Vagina (tissue), 2 donors: ENCODE results near the gene CAMK2B.

Experiments
- POLR2A ChIP-seq, 2 donors: fragments of 450-650 bp; IDR thresholded peaks; one replicate each; pipeline ENCODE4 v1.6.1; 2017; ENCODE audit warnings: antibody characterized with exemption in 2 of 2, mild to moderate bottlenecking in 2 of 2, moderate library complexity in 2 of 2
- POLR2AphosphoS5 ChIP-seq, 2 donors: sonication (generic); formaldehyde crosslinking; IDR thresholded peaks; one replicate each; pipeline ENCODE4 v1.9.0; 2017; ENCODE audit warnings: antibody characterized with exemption in 2 of 2, mild to moderate bottlenecking in 2 of 2, low read depth in 1 of 2; ENCODE audit not compliant: insufficient read depth in 1 of 2
- TF ChIP-seq, protein P1 (sequence below), 3 experiments: fragments of 450-650 bp in 2 of 3; fragments of 200-600 bp in 1 of 3; sonication (generic) in 1 of 3; IDR thresholded peaks; one replicate each; pipeline ENCODE4 v1.5.1; 2017 to 2019; ENCODE audit warnings: antibody characterized with exemption in 3 of 3, mild to moderate bottlenecking in 2 of 3, moderate library complexity in 2 of 3

GRCh38 chr7:44320141-44320540 lies 5.3 kb downstream of the CAMK2B start:
- TF ChIP-seq, protein P1, sequence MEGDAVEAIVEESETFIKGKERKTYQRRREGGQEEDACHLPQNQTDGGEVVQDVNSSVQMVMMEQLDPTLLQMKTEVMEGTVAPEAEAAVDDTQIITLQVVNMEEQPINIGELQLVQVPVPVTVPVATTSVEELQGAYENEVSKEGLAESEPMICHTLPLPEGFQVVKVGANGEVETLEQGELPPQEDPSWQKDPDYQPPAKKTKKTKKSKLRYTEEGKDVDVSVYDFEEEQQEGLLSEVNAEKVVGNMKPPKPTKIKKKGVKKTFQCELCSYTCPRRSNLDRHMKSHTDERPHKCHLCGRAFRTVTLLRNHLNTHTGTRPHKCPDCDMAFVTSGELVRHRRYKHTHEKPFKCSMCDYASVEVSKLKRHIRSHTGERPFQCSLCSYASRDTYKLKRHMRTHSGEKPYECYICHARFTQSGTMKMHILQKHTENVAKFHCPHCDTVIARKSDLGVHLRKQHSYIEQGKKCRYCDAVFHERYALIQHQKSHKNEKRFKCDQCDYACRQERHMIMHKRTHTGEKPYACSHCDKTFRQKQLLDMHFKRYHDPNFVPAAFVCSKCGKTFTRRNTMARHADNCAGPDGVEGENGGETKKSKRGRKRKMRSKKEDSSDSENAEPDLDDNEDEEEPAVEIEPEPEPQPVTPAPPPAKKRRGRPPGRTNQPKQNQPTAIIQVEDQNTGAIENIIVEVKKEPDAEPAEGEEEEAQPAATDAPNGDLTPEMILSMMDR (IDR thresholded peaks at IDR 0.05) = no peak
- TF ChIP-seq POLR2A (IDR thresholded peaks at IDR 0.05) (no peak), POLR2AphosphoS5 (IDR thresholded peaks at IDR 0.05; ENCODE audit: insufficient read depth in 1 of 2, low read depth in 1 of 2) (no peak)
